Lower leg skin (tissue), 4 donors: ENCODE measurements around the gene RPS26. TPM values are rescaled to one million over a fixed set of nuclear protein-coding genes. Genes with fewer than 3 reads are reported as not detected.
A peak's percentile ranks its signal among the peaks of the same experiment; 100 is the strongest.
"Not testable (repeated sequence)": the region's sequence is repeated elsewhere in the genome, so short reads cannot be mapped to it uniquely, and the experiment has no call there.

Source experiments
- DNase-seq, 2 donors: peaks; one replicate each; pipeline ENCODE4 v3.0.0-alpha.2; 2019; ENCODE audit warnings: low spot score in 2 of 2
- H3K4me3 ChIP-seq: fragments of 200-600 bp; sonication (generic); 2 replicates; pipeline ENCODE4 v1.5.1; 2017; ENCODE audit warnings: mild to moderate bottlenecking, low read depth; ENCODE audit not compliant: poor library complexity, severe bottlenecking
- POLR2A ChIP-seq, 2 donors: fragments of 450-650 bp; IDR thresholded peaks; one replicate each; pipeline ENCODE4 v1.6.1; 2016 to 2017; ENCODE audit warnings: antibody characterized with exemption in 2 of 2, mild to moderate bottlenecking in 1 of 2, moderate library complexity in 1 of 2
- WGBS, 2 donors: methylation state at CpG; one replicate each; pipeline ENCODE4 v1.1.5; 2018; 5-methylcytosine and 5-hydroxymethylcytosine counted together
- intact Hi-C: fragments of 100-400 bp; cut with DNase I; formaldehyde crosslinking; loops from one replicate; pipeline ENCODE4 v1.15.0; 2023; ENCODE audit warnings: low total_unique reads
- total RNA-seq, 4 donors: library from RNA; depleted of rRNA; stranded (reverse); fragments of >200 nt; gene quantifications; one replicate each; pipeline ENCODE4 v1.1.0, GENCODE V29; 2016
- TF ChIP-seq, protein P1 (sequence below), 3 donors: fragments of 450-650 bp; IDR thresholded peaks; one replicate each; pipeline ENCODE4 v1.5.1; 2016; ENCODE audit warnings: antibody characterized with exemption in 3 of 3, mild to moderate bottlenecking in 3 of 3, moderate library complexity in 2 of 3

The RPS26 gene
- total RNA-seq, 4 donors from 2014 or later = 390 to 2,886 (median 552) TPM

DNA sequence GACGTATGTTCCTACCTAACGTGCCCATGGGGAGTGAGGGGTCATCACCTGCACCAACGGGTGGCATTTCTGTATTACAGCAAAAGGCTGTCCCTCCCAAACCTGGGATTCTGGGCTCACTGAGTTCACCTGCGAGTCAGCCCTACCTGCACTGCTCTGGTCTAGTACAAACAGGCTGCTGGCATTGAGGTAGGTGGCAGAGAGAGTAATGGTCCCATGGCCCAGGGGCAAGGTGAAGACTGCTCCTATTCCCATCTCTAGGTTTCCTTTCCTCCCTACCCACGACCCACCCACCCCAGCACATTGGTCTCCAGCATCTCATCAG lies 44.2 kb upstream of the RPS26 start:
- no peak for DNase-seq
- H3K4me3 ChIP-seq = peak overlapping the region; percentile 39
- WGBS, 2 donors = 4 to 6% methylated on average over 5 of the region's 5 CpGs
- TF ChIP-seq POLR2A (IDR thresholded peaks at IDR 0.05) = no peak
- TF ChIP-seq, protein P1, sequence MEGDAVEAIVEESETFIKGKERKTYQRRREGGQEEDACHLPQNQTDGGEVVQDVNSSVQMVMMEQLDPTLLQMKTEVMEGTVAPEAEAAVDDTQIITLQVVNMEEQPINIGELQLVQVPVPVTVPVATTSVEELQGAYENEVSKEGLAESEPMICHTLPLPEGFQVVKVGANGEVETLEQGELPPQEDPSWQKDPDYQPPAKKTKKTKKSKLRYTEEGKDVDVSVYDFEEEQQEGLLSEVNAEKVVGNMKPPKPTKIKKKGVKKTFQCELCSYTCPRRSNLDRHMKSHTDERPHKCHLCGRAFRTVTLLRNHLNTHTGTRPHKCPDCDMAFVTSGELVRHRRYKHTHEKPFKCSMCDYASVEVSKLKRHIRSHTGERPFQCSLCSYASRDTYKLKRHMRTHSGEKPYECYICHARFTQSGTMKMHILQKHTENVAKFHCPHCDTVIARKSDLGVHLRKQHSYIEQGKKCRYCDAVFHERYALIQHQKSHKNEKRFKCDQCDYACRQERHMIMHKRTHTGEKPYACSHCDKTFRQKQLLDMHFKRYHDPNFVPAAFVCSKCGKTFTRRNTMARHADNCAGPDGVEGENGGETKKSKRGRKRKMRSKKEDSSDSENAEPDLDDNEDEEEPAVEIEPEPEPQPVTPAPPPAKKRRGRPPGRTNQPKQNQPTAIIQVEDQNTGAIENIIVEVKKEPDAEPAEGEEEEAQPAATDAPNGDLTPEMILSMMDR (IDR thresholded peaks at IDR 0.05) = no peak
- intact Hi-C loops = no loop called here

DNA sequence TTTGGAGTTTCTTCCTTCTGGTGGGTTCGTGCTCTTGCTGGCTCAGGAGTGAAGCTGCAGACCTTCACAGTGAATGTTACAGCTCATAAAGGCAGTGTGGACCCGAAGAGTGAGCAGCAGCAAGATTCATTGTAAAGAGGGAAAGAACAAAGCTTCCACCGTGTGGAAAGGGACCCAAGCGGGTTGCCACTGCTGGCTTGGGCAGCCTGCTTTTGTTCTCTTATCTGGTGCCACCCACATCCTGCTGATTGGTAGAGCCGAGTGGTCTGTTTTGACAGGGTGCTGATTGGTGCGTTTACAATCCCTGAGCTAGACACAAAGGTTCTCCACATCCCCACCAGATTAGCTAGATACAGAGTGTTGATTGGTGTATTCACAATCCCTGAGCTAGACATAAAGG lies 42.2 kb upstream of the RPS26 start:
- DNase-seq, intact Hi-C loops, H3K4me3 ChIP-seq: not testable (repeated sequence)
- WGBS, 2 donors = 73 to 77% methylated on average over 6 of the region's 6 CpGs

DNA sequence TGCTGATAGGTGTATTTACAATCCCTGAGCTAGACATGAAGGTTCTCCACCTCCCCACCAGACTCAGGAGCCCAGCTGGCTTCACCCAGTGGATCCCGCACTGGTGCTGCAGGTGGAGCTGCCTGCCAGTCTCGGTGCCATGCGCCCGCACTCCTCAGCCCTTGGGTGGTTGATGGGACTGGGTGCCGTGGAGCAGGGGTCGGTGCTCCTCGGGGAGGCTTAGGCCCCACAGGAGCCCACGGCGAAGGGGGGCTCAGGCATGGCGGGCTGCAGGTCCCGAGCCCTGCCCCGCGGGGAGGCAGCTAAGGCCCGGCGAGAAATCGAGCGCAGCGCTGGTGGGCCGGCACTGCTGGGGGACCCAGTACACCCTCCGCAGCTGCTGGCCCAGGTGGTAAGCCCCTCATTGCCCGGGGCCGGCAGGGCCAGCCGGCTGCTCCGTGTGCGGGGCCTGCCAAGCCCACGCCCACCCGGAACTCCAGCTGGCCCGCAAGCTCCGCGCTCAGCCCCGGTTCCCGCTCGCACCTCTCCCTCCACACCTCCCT lies 41.6 kb upstream of the RPS26 start:
- 94 to 95% methylated on average over 9 to 33 of the region's 33 CpGs for WGBS, 2 donors
- intact Hi-C loops, H3K4me3 ChIP-seq, DNase-seq: not testable (repeated sequence)

DNA sequence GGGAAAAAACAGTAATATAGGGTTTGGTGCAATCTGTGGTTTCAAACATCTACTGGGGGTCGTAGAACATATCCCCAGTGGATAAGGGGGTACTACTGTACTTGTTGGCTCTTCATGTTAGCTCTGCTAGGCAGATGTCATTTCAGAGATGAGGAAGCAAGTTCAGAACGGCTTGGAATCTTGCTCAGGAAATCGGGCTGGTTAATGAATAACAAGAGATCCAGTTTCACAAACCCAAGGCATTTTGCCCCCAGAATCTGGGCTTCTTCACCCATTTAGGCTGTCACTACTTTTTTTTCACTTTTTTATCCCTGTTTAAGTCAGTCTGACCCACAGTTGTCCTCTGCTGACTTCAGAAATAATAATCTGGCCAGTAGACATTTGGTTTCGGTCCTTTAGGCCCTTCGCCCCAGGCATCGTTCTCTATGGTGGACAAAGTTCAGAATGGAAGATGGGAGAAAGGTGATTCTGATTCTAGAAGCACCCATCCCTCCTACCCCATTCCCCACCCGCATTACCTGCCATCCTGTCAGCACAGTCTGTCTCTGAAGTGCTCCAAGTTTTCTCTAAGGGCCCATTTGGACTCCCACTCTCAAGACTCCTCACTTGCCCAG lies 40.1 kb upstream of the RPS26 start:
- no peak overlapping the region for H3K4me3 ChIP-seq
- intact Hi-C loops = no loop called here
- 77 to 80% methylated on average over 7 of the region's 7 CpGs for WGBS, 2 donors
- no peak for DNase-seq
- TF ChIP-seq POLR2A (IDR thresholded peaks at IDR 0.05) = no peak
- TF ChIP-seq, protein P1 (IDR thresholded peaks at IDR 0.05) = no peak

DNA sequence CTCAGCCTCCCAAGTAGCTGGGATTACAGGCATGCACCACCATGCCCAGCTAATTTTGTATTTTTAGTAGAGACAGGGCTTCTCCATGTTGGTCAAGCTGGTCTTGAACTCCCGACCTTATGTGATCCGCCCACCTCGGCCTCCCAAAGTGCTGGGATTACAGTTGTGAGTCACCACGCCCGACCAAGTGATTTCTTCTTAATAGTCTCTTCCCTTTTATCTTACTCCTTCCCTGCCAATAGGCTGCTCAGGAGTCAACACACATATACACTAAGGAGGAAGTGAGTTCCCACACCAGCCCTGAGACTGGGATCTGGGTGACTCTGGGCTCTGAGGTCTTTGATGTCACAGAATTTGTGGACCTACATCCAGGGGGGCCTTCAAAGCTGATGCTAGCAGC lies 38.3 kb upstream of the RPS26 start:
- DNase-seq, intact Hi-C loops, H3K4me3 ChIP-seq: not testable (repeated sequence)
- 89 to 90% methylated on average over 5 of the region's 5 CpGs for WGBS, 2 donors

DNA sequence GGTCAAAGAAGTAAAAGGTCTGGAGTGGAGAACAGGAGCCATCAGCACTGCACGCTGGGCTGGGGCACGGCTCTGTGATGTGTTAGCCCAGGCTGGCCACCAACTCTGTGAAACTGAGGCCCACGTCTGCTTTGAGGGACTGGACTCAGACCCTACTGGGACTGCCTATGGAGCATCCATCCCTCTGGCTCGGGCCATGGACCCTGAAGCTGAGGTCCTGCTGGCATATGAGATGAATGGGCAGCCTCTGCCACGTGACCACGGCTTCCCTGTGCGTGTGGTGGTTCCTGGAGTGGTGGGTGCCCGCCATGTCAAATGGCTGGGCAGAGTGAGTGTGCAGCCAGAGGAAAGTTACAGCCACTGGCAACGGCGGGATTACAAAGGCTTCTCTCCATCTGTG lies 37.5 kb upstream of the RPS26 start:
- no peak for DNase-seq
- no peak overlapping the region for H3K4me3 ChIP-seq
- intact Hi-C loops = no loop called here
- 87 to 96% methylated on average over 6 to 10 of the region's 10 CpGs for WGBS, 2 donors
- TF ChIP-seq, protein P1 (IDR thresholded peaks at IDR 0.05) = no peak
- TF ChIP-seq POLR2A (IDR thresholded peaks at IDR 0.05) = no peak

DNA sequence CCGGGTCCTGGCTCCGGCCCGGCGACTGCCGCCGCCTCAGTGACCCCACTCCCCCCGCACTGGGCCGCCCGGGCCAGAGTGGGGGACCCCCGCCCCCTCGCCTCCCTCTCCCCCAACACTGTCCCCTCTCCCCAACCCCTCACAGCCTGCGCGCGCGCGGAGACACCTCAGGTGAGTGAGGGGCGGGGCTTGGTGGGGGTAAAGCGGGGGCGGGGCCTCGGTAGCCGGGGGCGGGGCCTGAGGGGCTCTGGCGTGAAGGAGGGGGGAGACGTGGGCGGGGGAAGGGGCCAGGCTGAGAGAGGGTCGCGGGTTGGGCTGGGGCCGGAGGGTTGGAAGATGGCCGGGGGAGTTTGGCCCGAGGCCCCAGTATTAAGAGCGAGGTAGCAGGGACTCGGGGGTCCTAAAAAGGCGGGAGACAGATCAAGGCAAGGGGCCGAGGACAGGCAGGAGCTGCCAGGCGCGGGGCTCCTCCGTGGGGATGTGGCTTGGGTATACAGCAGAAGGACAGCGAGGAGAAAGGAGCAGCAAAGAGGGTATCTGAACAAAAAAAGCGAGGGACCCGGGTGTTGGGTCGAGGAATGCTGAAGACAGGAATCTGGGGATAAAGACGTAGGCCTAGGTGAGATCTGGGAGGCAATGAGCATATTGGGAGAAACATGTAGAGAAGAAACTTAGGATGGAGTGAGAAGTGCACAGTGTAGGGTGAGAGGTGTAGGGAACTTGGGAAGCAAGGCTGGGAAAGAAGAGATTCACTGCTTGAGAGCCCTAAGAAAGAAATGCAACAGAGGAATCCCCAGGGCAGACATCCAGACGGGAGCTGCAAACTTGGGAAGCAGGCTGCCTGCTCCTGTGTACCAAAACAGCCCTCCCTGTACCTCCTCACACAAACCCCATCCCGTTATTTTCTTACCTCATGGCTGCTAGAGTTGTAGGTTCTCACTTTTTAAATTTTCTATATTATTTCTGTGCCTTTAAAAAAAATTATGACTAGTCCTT lies 33.9 kb upstream of the RPS26 start:
- intact Hi-C loops = no loop called here
- H3K4me3 ChIP-seq = peak overlapping the region; percentile 83
- WGBS, 2 donors = 1 to 2% methylated on average over 41 to 44 of the region's 44 CpGs
- peak; percentile 27 to 88 for DNase-seq
- TF ChIP-seq, protein P1 (IDR thresholded peaks at IDR 0.05) = no peak
- TF ChIP-seq POLR2A (IDR thresholded peaks at IDR 0.05) = no peak
